Ovary (tissue), 3 donors: Measurements from ENCODE around the gene SURF4.

Experiments used
- CTCF ChIP-seq, 3 donors: fragments of 450-650 bp in 2 of 3; fragments of 200-600 bp in 1 of 3; IDR thresholded peaks; one replicate each; pipeline versions ENCODE4 v1.5.1 to v1.8.0; 2016 to 2022; ENCODE audit warnings: antibody characterized with exemption in 3 of 3, mild to moderate bottlenecking in 1 of 3
- EP300 ChIP-seq: sonication (generic); formaldehyde crosslinking; IDR thresholded peaks from one replicate; pipeline ENCODE4 v1.6.1; 2017; ENCODE audit warnings: antibody characterized with exemption
- POLR2A ChIP-seq: fragments of 450-650 bp; IDR thresholded peaks from one replicate; pipeline ENCODE4 v1.6.1; 2017; ENCODE audit warnings: antibody characterized with exemption, mild to moderate bottlenecking, moderate library complexity
- donor health status: DM: no; HTN: no; CAD: no.

- no peak for TF ChIP-seq CTCF (IDR thresholded peaks at IDR 0.05)
- no peak for TF ChIP-seq POLR2A
- no peak for TF ChIP-seq EP300
Measured at GRCh38 chr9:133386338-133386737, 10.5 kb upstream of the SURF4 start.
